OCI-LY7 (cell line): ENCODE measurements around the gene SIDT1.

Experiments used
- CTCF ChIP-seq: fragments of 200-600 bp; sonication (generic); conservative IDR thresholded peaks from 2 replicates; pipeline ENCODE4 v1.5.1; 2014; ENCODE audit warnings: mild to moderate bottlenecking, antibody characterized with exemption, low read length, moderate library complexity, mixed read lengths
- EZH2phosphoT487 ChIP-seq: fragments of 200-600 bp; sonication (generic); IDR thresholded peaks from 2 replicates; pipeline ENCODE4 v1.6.1; 2018; ENCODE audit warnings: low read depth, borderline replicate concordance, mild to moderate bottlenecking, mixed run types, antibody characterized with exemption, low read length, moderate library complexity, mixed read lengths

- TF ChIP-seq CTCF = no peak
- no peak for TF ChIP-seq EZH2phosphoT487
Observed at GRCh38 chr3:113574213-113574612, 41.9 kb downstream of the SIDT1 start.
